ENCODE measurements around the gene DSN1. TPM values are rescaled to one million over a fixed set of nuclear protein-coding genes. Genes with fewer than 3 reads are reported as not detected.

The DSN1 gene
- total RNA-seq, 1 experiment from 2014 or later, result 27.9 TPM

GRCh38 chr20:36806049-36806448 is 32.5 kb upstream of the DSN1 start:
- Histone ChIP-seq H3K9me2 (ENCODE audit: insufficient read depth) (no peaks in the 10 kb centered on the region), H2AFZ (ENCODE audit: low read depth, low read length, poor library complexity, severe bottlenecking) (no peak overlapping the region), H3K4me2 (ENCODE audit: low read length) (no peak overlapping the region), H4K20me1 (ENCODE audit: insufficient read depth) (no peaks in the 10 kb centered on the region), H3K4me1 (ENCODE audit: control insufficient read depth in 1 of 2, insufficient read depth in 2 of 2, low read length in 2 of 2) (peaks cover 0 to 9% of the 10 kb centered on the region in 2 experiments; a peak in 1 of 4 replicates), H3K4me3 (replicated peaks in 1 of 2; ENCODE audit: low read depth in 1 of 2, low read length in 2 of 2) (no peak overlapping the region), H3K9ac (ENCODE audit: low read length) (no peak overlapping the region), H3K79me2 (ENCODE audit: insufficient read depth, low read length) (no peaks in the 10 kb centered on the region), H3K27me3 (ENCODE audit: insufficient read depth, low read length) (no peaks in the 10 kb centered on the region), H3K9me3 (ENCODE audit: control insufficient read depth in 1 of 2, insufficient read depth in 1 of 2, low read depth in 1 of 2, low read length in 2 of 2) (no peaks in the 10 kb centered on the region), H3K36me3 (ENCODE audit: control insufficient read depth in 1 of 2, insufficient read depth in 2 of 2, low read length in 2 of 2) (peaks cover 10 to 14% of the 10 kb centered on the region in 2 experiments; a peak in 3 of 4 replicates), H3K27ac (ENCODE audit: low read depth, low read length) (no peak overlapping the region)
- TF ChIP-seq POLR2AphosphoS5 (IDR thresholded peaks at IDR 0.05; ENCODE audit: low read depth, low read length), result no peak
- TF ChIP-seq POLR2A (IDR thresholded peaks at IDR 0.05; ENCODE audit: borderline replicate concordance, extremely low read depth, insufficient read depth, insufficient read length), result no peak
- TF ChIP-seq JUND (IDR thresholded peaks at IDR 0.05), result no peak
- TF ChIP-seq RAD21 (IDR thresholded peaks at IDR 0.05; ENCODE audit: low read depth), result no peak
- TF ChIP-seq CEBPB (IDR thresholded peaks at IDR 0.05; ENCODE audit: low read depth), result no peak
- TF ChIP-seq, protein P1, sequence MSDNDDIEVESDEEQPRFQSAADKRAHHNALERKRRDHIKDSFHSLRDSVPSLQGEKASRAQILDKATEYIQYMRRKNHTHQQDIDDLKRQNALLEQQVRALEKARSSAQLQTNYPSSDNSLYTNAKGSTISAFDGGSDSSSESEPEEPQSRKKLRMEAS (IDR thresholded peaks at IDR 0.05), result no peak
- no peak for TF ChIP-seq SRF (IDR thresholded peaks at IDR 0.05; ENCODE audit: low read depth)
- no peak for TF ChIP-seq SP1 (IDR thresholded peaks at IDR 0.05; ENCODE audit: low read depth)
- no peak for TF ChIP-seq CTCF (IDR thresholded peaks at IDR 0.05 in 2 of 3, conservative IDR thresholded peaks at IDR 0.05 in 1 of 3; ENCODE audit: borderline replicate concordance in 1 of 3, insufficient read depth in 1 of 3, low read depth in 2 of 3, low read length in 2 of 3)
- no peak for TF ChIP-seq TCF7L2 (IDR thresholded peaks at IDR 0.05; ENCODE audit: borderline replicate concordance, extremely low read depth, insufficient read depth, insufficient read length)
- TF ChIP-seq ZFX (IDR thresholded peaks at IDR 0.05), result no peak
- TF ChIP-seq, protein P2, sequence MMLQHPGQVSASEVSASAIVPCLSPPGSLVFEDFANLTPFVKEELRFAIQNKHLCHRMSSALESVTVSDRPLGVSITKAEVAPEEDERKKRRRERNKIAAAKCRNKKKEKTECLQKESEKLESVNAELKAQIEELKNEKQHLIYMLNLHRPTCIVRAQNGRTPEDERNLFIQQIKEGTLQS (IDR thresholded peaks at IDR 0.05), result no peak
- TF ChIP-seq YY1 (IDR thresholded peaks at IDR 0.05; ENCODE audit: extremely low read depth, insufficient replicate concordance, low read depth, low read length), result no peak
- TF ChIP-seq SIN3A (IDR thresholded peaks at IDR 0.05; ENCODE audit: low read depth), result no peak
- no peak for TF ChIP-seq CBX3 (IDR thresholded peaks at IDR 0.05; ENCODE audit: low read depth)
- TF ChIP-seq, protein P3, sequence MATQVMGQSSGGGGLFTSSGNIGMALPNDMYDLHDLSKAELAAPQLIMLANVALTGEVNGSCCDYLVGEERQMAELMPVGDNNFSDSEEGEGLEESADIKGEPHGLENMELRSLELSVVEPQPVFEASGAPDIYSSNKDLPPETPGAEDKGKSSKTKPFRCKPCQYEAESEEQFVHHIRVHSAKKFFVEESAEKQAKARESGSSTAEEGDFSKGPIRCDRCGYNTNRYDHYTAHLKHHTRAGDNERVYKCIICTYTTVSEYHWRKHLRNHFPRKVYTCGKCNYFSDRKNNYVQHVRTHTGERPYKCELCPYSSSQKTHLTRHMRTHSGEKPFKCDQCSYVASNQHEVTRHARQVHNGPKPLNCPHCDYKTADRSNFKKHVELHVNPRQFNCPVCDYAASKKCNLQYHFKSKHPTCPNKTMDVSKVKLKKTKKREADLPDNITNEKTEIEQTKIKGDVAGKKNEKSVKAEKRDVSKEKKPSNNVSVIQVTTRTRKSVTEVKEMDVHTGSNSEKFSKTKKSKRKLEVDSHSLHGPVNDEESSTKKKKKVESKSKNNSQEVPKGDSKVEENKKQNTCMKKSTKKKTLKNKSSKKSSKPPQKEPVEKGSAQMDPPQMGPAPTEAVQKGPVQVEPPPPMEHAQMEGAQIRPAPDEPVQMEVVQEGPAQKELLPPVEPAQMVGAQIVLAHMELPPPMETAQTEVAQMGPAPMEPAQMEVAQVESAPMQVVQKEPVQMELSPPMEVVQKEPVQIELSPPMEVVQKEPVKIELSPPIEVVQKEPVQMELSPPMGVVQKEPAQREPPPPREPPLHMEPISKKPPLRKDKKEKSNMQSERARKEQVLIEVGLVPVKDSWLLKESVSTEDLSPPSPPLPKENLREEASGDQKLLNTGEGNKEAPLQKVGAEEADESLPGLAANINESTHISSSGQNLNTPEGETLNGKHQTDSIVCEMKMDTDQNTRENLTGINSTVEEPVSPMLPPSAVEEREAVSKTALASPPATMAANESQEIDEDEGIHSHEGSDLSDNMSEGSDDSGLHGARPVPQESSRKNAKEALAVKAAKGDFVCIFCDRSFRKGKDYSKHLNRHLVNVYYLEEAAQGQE (IDR thresholded peaks at IDR 0.05; ENCODE audit: low read depth), result no peak
- TF ChIP-seq ELF1 (IDR thresholded peaks at IDR 0.05; ENCODE audit: borderline replicate concordance, low read depth), result no peak
- ATAC-seq (no peak), DNase-seq (ENCODE audit: low read depth, low spot score) (no peak)
- BruUV-seq (replicated peaks), result no TSS peak
- ChIA-PET POLR2A (no interaction called here), RAD21 (ENCODE audit: low non-redundant PET in 1 of 2, low total read pairs in 2 of 2, uncharacterized antibody in 2 of 2, unreplicated experiment in 2 of 2) (no interaction called here), CTCF (no interaction called here)
- intact Hi-C loops (cut with micrococcal nuclease), result no loop called here
